ENCODE results near the gene OR8K3. TPM values are rescaled to one million over a fixed set of nuclear protein-coding genes. Genes with fewer than 3 reads are reported as not detected.

The OR8K3 gene
- total RNA-seq, 2 donors from 2014 or later, result not detected

DNA sequence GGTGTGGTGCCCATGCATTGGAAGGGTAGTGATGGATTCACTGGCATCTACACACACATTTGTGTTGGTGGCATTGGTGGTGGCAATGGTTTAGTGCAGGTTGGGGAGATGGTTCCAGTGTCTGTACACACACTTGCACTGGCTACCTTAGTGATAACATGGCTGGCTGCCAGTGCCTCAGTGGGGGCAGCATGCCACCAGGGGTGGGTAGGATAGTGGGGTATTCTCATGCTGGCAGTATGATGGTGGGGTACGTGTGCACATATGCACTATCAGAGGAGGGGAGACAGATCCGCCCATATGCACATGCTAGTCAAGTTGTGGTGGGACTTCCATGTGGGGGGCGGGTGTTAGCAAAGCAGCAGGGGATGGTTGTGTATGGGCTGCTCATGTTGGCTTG is 7.1 kb upstream of the OR8K3 start:
- Histone ChIP-seq H3K27me3 (replicated peaks; ENCODE audit: insufficient read depth) (no peaks in the 10 kb centered on the region), H3K4me1 (replicated peaks) (no peaks in the 10 kb centered on the region), H3K36me3 (no peaks in the 10 kb centered on the region), H3K9me3 (no peaks in the 10 kb centered on the region), H3K4me3 (no peak overlapping the region), H3K27ac (no peak overlapping the region)
- 95% methylated on average over 3 of the region's 3 CpGs for WGBS
- intact Hi-C loops (cut with DNase I), result no loop called here
- TF ChIP-seq, protein P1, sequence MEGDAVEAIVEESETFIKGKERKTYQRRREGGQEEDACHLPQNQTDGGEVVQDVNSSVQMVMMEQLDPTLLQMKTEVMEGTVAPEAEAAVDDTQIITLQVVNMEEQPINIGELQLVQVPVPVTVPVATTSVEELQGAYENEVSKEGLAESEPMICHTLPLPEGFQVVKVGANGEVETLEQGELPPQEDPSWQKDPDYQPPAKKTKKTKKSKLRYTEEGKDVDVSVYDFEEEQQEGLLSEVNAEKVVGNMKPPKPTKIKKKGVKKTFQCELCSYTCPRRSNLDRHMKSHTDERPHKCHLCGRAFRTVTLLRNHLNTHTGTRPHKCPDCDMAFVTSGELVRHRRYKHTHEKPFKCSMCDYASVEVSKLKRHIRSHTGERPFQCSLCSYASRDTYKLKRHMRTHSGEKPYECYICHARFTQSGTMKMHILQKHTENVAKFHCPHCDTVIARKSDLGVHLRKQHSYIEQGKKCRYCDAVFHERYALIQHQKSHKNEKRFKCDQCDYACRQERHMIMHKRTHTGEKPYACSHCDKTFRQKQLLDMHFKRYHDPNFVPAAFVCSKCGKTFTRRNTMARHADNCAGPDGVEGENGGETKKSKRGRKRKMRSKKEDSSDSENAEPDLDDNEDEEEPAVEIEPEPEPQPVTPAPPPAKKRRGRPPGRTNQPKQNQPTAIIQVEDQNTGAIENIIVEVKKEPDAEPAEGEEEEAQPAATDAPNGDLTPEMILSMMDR (IDR thresholded peaks at IDR 0.05), result no peak
- TF ChIP-seq POLR2A (IDR thresholded peaks at IDR 0.05) (no peak), POLR2AphosphoS5 (IDR thresholded peaks at IDR 0.05) (no peak)
- DNase-seq (ENCODE audit: low spot score), result no peak

DNA sequence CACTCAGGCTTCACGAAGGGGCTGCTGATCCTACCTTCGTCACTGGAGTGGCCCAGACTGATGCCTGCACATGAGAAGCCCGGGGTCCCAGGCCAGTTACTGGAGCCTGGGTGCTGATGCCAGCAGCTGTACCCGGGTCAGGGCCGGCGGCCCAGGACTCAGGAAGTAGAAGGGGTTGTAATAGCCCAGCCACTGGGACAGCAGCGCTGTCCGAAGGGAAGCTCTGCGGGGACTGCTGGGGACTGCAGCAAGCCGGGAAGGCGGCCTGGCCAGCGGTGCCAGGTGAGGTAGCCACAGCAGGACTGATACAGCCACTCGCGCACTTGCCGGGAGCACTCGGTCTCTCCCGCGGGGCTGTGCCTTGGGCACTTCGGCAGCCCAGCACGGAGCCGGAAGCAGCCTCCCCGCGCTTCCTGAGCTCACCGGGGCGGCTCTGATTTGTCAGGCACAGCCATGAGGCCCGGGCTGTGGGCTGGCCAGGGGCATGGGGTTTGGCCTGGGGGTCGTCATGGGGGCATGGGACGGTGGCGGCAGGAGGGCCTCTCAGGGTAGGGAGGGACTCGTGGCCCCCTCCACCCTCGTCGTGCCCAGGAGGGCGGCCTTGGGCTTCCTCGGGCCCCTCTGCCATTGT is 17.0 kb downstream of the OR8K3 start:
- DNase-seq (ENCODE audit: low spot score), result no peak
- Histone ChIP-seq H3K27ac (no peak overlapping the region), H3K4me1 (replicated peaks) (no peaks in the 10 kb centered on the region), H3K36me3 (no peaks in the 10 kb centered on the region), H3K4me3 (no peak overlapping the region), H3K27me3 (replicated peaks; ENCODE audit: insufficient read depth) (no peaks in the 10 kb centered on the region), H3K9me3 (no peaks in the 10 kb centered on the region)
- intact Hi-C loops (cut with DNase I), result no loop called here
- TF ChIP-seq POLR2A (IDR thresholded peaks at IDR 0.05), result no peak
- TF ChIP-seq, protein P1 (IDR thresholded peaks at IDR 0.05), result no peak
- no peak for TF ChIP-seq POLR2AphosphoS5 (IDR thresholded peaks at IDR 0.05)
- WGBS, result 90% methylated on average over 30 of the region's 34 CpGs

DNA sequence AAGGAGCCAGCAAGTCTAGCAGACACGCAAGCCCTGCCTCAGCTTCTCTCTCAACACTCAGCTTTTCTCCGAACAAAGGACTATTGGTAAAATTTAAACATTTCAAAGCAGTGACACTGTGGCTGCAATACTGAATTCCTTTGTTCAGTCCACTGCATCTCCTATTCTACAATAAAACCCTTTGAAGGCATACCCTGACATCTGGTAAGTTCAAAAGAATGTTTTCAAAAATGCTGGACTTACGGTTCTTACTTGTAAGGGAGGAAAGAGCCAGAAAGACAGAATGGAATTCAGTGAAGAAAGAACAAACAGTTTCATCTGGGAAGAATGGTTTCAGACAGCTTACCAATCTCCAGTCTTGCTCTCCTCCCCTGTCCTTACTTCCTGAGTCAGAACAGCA is 18.2 kb downstream of the OR8K3 start:
- Histone ChIP-seq H3K36me3 (no peaks in the 10 kb centered on the region), H3K4me3 (no peak overlapping the region), H3K27ac (no peak overlapping the region), H3K27me3 (replicated peaks; ENCODE audit: insufficient read depth) (no peaks in the 10 kb centered on the region), H3K4me1 (replicated peaks) (no peaks in the 10 kb centered on the region), H3K9me3 (no peaks in the 10 kb centered on the region)
- intact Hi-C loops (cut with DNase I), result no loop called here
- DNase-seq (ENCODE audit: low spot score), result no peak
- TF ChIP-seq, protein P1 (IDR thresholded peaks at IDR 0.05), result no peak
- TF ChIP-seq POLR2A (IDR thresholded peaks at IDR 0.05), result no peak
- no peak for TF ChIP-seq POLR2AphosphoS5 (IDR thresholded peaks at IDR 0.05)
- 60% methylated on average over 3 of the region's 3 CpGs for WGBS

DNA sequence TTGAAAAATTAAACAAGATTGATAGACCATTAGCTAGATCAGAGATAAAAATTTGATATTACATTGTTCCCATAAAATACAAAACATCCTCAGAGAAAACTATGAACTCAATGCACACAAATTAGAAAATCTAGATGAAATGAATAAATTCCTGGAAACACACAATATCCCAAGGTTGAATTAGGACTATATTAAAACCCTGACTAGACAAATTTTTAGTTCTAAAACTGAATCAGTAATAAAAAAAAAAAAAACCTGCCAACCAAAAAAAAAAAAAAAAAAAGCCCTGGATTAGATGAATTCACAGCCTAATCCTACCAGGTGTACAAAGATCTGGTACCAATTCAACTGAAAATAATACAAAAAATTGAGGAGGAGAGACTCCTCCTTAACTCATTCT is 25.3 kb downstream of the OR8K3 start:
- no peak for DNase-seq (ENCODE audit: low spot score)
- Histone ChIP-seq H3K4me3 (no peak overlapping the region), H3K9me3 (no peaks in the 10 kb centered on the region), H3K27ac (no peak overlapping the region), H3K4me1 (replicated peaks) (no peaks in the 10 kb centered on the region), H3K27me3 (replicated peaks; ENCODE audit: insufficient read depth) (no peaks in the 10 kb centered on the region), H3K36me3 (no peaks in the 10 kb centered on the region)
- TF ChIP-seq POLR2AphosphoS5 (IDR thresholded peaks at IDR 0.05) (no peak), POLR2A (IDR thresholded peaks at IDR 0.05) (no peak)
- TF ChIP-seq, protein P1 (IDR thresholded peaks at IDR 0.05), result no peak
- intact Hi-C loops (cut with DNase I), result no loop called here

DNA sequence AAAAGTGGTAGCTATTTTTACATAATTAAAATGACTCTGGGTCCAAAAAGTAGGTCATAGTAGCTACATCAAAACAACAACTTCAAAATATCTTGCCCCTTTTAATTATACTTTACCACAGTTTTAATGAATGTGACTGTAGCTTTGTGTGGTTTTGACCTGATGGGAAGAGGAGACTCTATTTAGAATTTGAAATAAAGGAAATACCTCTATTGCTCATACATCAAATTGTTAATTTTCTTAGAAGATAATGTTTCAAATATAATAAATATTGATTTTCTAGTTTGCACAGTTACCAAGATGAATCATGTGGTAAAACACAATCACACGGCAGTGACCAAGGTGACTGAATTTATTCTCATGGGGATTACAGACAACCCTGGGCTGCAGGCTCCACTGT is 30.8 kb downstream of the OR8K3 start, which contains the start of gene OR8K1:
Gene OR8K1 (plus strand): TSS at position 301 of the 400 bp plus-strand sequence. CDS start 0 bp downstream, at position 301.
- H3K9me3 ChIP-seq, result no peaks in the 10 kb centered on the region
- H3K36me3 ChIP-seq, result no peaks in the 10 kb centered on the region
- no peak within 1 kb of the TSS for H3K4me3 ChIP-seq
- H3K4me1 ChIP-seq (replicated peaks), result no peaks in the 10 kb centered on the region
- no peak for DNase-seq (ENCODE audit: low spot score)
- intact Hi-C loops (cut with DNase I), result no loop called here
- no peak within 1 kb of the TSS for H3K27ac ChIP-seq
- TF ChIP-seq POLR2AphosphoS5 (IDR thresholded peaks at IDR 0.05), result no peak
- TF ChIP-seq POLR2A (IDR thresholded peaks at IDR 0.05), result no peak
- TF ChIP-seq, protein P1 (IDR thresholded peaks at IDR 0.05), result no peak
- no peaks in the 10 kb centered on the region for H3K27me3 ChIP-seq (replicated peaks; ENCODE audit: insufficient read depth)
- 100% methylated on average over 1 of the region's 1 CpG for WGBS
